ENCODE data around the gene GNAT3.

The GNAT3 gene

GRCh38 chr7:80420876-80421275 lies 91.0 kb downstream of the GNAT3 start:
- FAIRE-seq = no peak
- no peak for DNase-seq (ENCODE audit: low spot score)

- no peak for DNase-seq (ENCODE audit: low spot score)
Observed at GRCh38 chr7:80417211-80417793, 94.6 kb downstream of the GNAT3 start.

GRCh38 chr7:80415522-80415921 lies 96.3 kb downstream of the GNAT3 start:
- DNase-seq (ENCODE audit: low spot score) (no peak), FAIRE-seq (no peak)

More at GRCh38 chr7:80417211-80417793, 94.6 kb downstream of the GNAT3 start:
- no peak for FAIRE-seq

GRCh38 chr7:80415114-80415513 lies 96.8 kb downstream of the GNAT3 start:
- FAIRE-seq = no peak
- no peak for DNase-seq (ENCODE audit: low spot score)

- FAIRE-seq (no peak), DNase-seq (ENCODE audit: low spot score) (no peak)
Observed at GRCh38 chr7:80414331-80414730, 97.5 kb downstream of the GNAT3 start.

GRCh38 chr7:80413383-80413945 lies 98.4 kb downstream of the GNAT3 start:
- DNase-seq (ENCODE audit: low spot score) (no peak), FAIRE-seq (no peak)

- FAIRE-seq = no peak
Observed at GRCh38 chr7:80412842-80413241, 99.0 kb downstream of the GNAT3 start.

GRCh38 chr7:80411621-80412020 lies 100.2 kb downstream of the GNAT3 start:
- DNase-seq (ENCODE audit: low spot score) = no peak
- no peak for FAIRE-seq

More at GRCh38 chr7:80412842-80413241, 99.0 kb downstream of the GNAT3 start:
- DNase-seq (ENCODE audit: low spot score) = no peak

GRCh38 chr7:80410081-80410480 lies 101.8 kb downstream of the GNAT3 start:
- FAIRE-seq (no peak), DNase-seq (ENCODE audit: low spot score) (no peak)
